ENCODE measurements around the gene TBL1Y.

GRCh38 chrY:6947695-6948094 is 37.2 kb downstream of the TBL1Y start:
- TF ChIP-seq, protein P1, sequence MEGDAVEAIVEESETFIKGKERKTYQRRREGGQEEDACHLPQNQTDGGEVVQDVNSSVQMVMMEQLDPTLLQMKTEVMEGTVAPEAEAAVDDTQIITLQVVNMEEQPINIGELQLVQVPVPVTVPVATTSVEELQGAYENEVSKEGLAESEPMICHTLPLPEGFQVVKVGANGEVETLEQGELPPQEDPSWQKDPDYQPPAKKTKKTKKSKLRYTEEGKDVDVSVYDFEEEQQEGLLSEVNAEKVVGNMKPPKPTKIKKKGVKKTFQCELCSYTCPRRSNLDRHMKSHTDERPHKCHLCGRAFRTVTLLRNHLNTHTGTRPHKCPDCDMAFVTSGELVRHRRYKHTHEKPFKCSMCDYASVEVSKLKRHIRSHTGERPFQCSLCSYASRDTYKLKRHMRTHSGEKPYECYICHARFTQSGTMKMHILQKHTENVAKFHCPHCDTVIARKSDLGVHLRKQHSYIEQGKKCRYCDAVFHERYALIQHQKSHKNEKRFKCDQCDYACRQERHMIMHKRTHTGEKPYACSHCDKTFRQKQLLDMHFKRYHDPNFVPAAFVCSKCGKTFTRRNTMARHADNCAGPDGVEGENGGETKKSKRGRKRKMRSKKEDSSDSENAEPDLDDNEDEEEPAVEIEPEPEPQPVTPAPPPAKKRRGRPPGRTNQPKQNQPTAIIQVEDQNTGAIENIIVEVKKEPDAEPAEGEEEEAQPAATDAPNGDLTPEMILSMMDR (conservative IDR thresholded peaks at IDR 0.05 in 1 of 2, IDR thresholded peaks at IDR 0.05 in 1 of 2; ENCODE audit: extremely low read depth in 1 of 2, insufficient read depth in 1 of 2, low read depth in 1 of 2, low read length in 2 of 2), result no peak
- TF ChIP-seq EZH2 (IDR thresholded peaks at IDR 0.05; ENCODE audit: borderline replicate concordance, low read length), result no peak

Data from mammary epithelial cell (primary cell).